T-helper 2 cell treated with Interferon-gamma antibody and Interleukin-4, amounts not matched to agents 5 μg/mL and 100 μg/mL, for 36 hours (primary cell): ENCODE results near the gene RPIA.
A peak's percentile ranks its signal among the peaks of the same experiment; 100 is the strongest.

Experiments used
- DNase-seq: peaks from one replicate; pipeline ENCODE4 v3.0.0; 2021; ENCODE audit warnings: low spot score
- H3K27ac Mint-ChIP-seq: one replicate; pipeline ENCODE4 v1.8.0; 2021; ENCODE audit warnings: mild to moderate bottlenecking, mixed read lengths
- H3K27me3 Mint-ChIP-seq: one replicate; pipeline ENCODE4 v1.8.0; 2021; ENCODE audit warnings: low read depth, mixed read lengths
- H3K36me3 Mint-ChIP-seq: one replicate; pipeline ENCODE4 v1.8.0; 2021; ENCODE audit warnings: low read depth, mixed read lengths
- H3K4me1 Mint-ChIP-seq: one replicate; pipeline ENCODE4 v1.8.0; 2021; ENCODE audit warnings: low read depth, mixed read lengths
- H3K4me3 Mint-ChIP-seq: one replicate; pipeline ENCODE4 v1.8.0; 2022; ENCODE audit warnings: mild to moderate bottlenecking, moderate library complexity, mixed read lengths
- H3K9me3 Mint-ChIP-seq: one replicate; pipeline ENCODE4 v1.8.0; 2021; ENCODE audit warnings: mixed read lengths

RPIA gene

DNA sequence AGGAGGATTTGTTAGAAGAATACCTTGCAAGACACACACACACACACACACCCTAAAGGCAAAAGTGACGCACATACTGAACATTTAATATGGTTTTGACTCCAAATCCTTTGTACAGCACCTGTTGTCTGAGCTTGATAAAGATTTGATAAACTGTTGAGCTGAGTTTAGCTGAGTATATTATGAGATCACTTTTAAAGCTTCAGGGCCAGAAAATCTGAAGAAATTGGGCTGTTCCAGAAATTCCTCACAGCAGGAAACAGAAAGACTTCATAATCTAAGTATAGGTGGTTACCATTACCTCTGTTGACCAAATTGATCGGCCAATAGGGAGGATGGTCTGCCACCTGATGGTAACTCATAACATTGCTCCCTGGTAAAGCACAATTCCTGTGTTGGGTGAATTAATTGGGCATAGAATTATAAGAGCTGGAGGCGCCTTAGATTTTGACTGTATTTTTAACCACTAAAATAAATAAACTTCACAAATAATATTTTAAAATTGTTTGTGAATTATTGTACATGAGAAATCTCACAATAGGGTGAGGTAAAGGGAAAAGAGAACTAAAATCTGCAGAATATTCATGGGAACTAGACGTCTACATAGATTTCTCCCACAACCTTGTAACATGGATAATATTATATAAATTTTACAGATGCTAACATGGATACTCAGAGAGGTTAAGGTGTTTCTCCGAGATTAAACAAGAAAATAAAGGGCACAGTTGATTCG, 21.8 kb upstream of the RPIA start:
- Mint-ChIP-seq H3K36me3 (no peaks in the 10 kb centered on the region), H3K4me3 (no peak overlapping the region), H3K4me1 (peaks cover 3% of the 10 kb centered on the region), H3K9me3 (no peaks in the 10 kb centered on the region), H3K27ac (no peak overlapping the region), H3K27me3 (no peaks in the 10 kb centered on the region)
- DNase-seq: peak; percentile 13

- DNase-seq: peak; percentile 8
Measured at GRCh38 chr2:88671786-88672427, 19.6 kb upstream of the RPIA start.

DNA sequence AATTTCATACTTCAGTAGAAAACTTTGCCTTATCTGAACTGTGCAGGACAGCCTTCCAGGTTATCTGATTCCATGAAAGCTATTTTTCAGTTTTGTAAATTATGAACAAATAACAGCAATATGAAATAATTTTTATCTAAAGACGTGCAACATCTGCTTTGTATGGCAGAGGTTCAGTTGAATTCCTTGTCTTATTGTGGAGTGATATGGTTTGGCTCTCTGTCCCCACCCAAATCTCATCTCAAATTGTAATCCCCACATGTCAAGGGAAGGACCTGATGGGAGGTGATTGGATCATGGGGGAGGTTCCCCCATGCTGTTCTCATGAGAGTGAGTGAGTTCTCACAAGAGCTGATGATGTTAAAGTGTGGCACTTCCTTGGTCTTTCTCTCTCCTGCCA, 18.1 kb upstream of the RPIA start:
- H3K4me3 Mint-ChIP-seq: no peak overlapping the region
- H3K27me3 Mint-ChIP-seq: no peaks in the 10 kb centered on the region
- no peaks in the 10 kb centered on the region for H3K9me3 Mint-ChIP-seq
- H3K4me1 Mint-ChIP-seq: peaks cover 3% of the 10 kb centered on the region
- no peak overlapping the region for H3K27ac Mint-ChIP-seq
- no peak for DNase-seq
- no peaks in the 10 kb centered on the region for H3K36me3 Mint-ChIP-seq

More at GRCh38 chr2:88671786-88672427, 19.6 kb upstream of the RPIA start:
- H3K27me3 Mint-ChIP-seq: no peaks in the 10 kb centered on the region
- H3K27ac Mint-ChIP-seq: no peak overlapping the region
- H3K4me1 Mint-ChIP-seq: peaks cover 3% of the 10 kb centered on the region
- no peaks in the 10 kb centered on the region for H3K36me3 Mint-ChIP-seq
- H3K9me3 Mint-ChIP-seq: no peaks in the 10 kb centered on the region
- H3K4me3 Mint-ChIP-seq: no peak overlapping the region

GRCh38 chr2:88680266-88680902, 11.1 kb upstream of the RPIA start:
- H3K9me3 Mint-ChIP-seq: peaks cover 31% of the 10 kb centered on the region
- no peaks in the 10 kb centered on the region for H3K36me3 Mint-ChIP-seq
- no peak overlapping the region for H3K27ac Mint-ChIP-seq
- no peaks in the 10 kb centered on the region for H3K27me3 Mint-ChIP-seq
- H3K4me1 Mint-ChIP-seq: no peaks in the 10 kb centered on the region
- DNase-seq: no peak
- no peak overlapping the region for H3K4me3 Mint-ChIP-seq

- no peaks in the 10 kb centered on the region for H3K4me1 Mint-ChIP-seq
- H3K27ac Mint-ChIP-seq: no peak overlapping the region
- peaks cover 33% of the 10 kb centered on the region for H3K9me3 Mint-ChIP-seq
- H3K27me3 Mint-ChIP-seq: no peaks in the 10 kb centered on the region
- no peaks in the 10 kb centered on the region for H3K36me3 Mint-ChIP-seq
- DNase-seq: no peak
- H3K4me3 Mint-ChIP-seq: no peak overlapping the region
Measured at GRCh38 chr2:88680916-88681315, 10.6 kb upstream of the RPIA start.

GRCh38 chr2:88683160-88684021, 8.1 kb upstream of the RPIA start:
- Mint-ChIP-seq H3K4me1 (no peaks in the 10 kb centered on the region), H3K9me3 (peaks cover 33% of the 10 kb centered on the region), H3K27me3 (no peaks in the 10 kb centered on the region), H3K27ac (no peak overlapping the region), H3K4me3 (no peak overlapping the region), H3K36me3 (peaks cover 3% of the 10 kb centered on the region)
- DNase-seq: no peak

DNA sequence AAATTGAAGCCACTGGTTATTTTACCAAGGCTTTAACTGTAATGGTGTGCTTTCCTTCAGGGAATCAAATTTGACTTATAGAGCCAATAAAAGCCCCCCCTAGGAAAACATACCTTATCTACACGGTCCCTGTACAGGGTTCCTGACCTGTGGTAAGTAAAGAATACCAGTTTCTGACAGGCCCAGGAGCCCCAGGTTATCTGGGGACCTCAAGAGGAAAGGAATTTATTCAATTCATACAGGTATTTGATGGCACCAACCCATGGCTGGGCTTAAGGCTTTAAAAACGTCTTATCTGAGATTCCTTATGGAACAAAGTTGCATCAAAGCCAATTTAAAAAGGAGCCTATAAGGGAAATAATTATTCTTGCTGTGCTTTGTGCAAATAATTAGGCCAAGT, 7.0 kb upstream of the RPIA start:
- Mint-ChIP-seq H3K4me3 (no peak overlapping the region), H3K27me3 (no peaks in the 10 kb centered on the region), H3K36me3 (peaks cover 3% of the 10 kb centered on the region), H3K9me3 (peaks cover 33% of the 10 kb centered on the region), H3K27ac (no peak overlapping the region), H3K4me1 (peaks cover under 1% of the 10 kb centered on the region)
- no peak for DNase-seq

DNA sequence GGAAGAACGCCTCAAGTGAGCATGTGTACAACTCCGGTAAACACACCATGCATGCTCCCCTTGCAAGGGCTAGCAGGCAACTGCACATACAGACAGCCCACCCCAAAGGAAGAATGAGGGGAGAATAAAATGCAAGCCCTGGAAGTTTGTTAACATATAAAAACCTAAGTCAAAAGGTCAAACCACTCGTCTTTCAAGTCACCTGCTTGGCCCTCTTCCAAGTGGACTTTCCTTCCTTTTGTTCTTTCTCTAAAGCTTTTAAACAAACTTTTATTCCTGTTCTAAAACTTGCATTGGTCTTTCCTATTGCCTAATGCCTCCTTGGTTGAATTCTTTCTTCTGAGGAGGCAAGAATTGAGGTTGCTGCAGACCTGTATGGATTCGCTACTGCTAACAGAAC, 5.2 kb upstream of the RPIA start:
- no peak for DNase-seq
- no peak overlapping the region for H3K4me3 Mint-ChIP-seq
- peaks cover 3% of the 10 kb centered on the region for H3K36me3 Mint-ChIP-seq
- no peaks in the 10 kb centered on the region for H3K27me3 Mint-ChIP-seq
- no peak overlapping the region for H3K27ac Mint-ChIP-seq
- H3K4me1 Mint-ChIP-seq: peaks cover 14% of the 10 kb centered on the region
- peaks cover 33% of the 10 kb centered on the region for H3K9me3 Mint-ChIP-seq

DNA sequence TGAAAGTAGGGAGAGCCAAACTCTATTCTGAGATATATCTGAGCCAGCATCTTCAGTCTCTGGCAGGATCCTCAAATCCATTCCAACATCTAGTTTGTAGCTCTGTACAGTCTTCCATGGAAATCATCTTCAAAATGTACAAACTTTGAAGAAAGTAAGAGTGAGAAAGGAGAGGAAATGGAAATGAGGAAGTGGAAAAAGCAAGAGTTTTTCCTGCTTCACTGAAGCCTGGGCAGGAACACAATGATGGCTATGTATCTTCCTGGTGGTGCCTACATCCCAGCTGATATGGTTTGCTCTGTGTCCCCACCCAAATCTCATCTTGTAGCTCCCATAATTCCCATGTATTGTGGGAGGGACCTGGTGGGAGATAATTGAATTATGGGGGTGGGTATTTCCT, 4.1 kb upstream of the RPIA start:
- Mint-ChIP-seq H3K36me3 (peaks cover 3% of the 10 kb centered on the region), H3K27ac (no peak overlapping the region), H3K4me3 (no peak overlapping the region), H3K9me3 (peaks cover 26% of the 10 kb centered on the region), H3K4me1 (peaks cover 18% of the 10 kb centered on the region), H3K27me3 (no peaks in the 10 kb centered on the region)
- DNase-seq: no peak

- peak overlapping the region; percentile 95 for H3K4me3 Mint-ChIP-seq
- DNase-seq: peak; percentile 51
- H3K4me1 Mint-ChIP-seq: peaks cover 31% of the 10 kb centered on the region
Measured at GRCh38 chr2:88690591-88691338, 708 bp upstream of the RPIA start.

GRCh38 chr2:88692187-88692586, 714 bp downstream of the RPIA start:
- Mint-ChIP-seq H3K27me3 (no peaks in the 10 kb centered on the region), H3K4me3 (peak overlapping the region; percentile 95), H3K27ac (peak overlapping the region; percentile 91), H3K9me3 (no peaks in the 10 kb centered on the region), H3K4me1 (peaks cover 34% of the 10 kb centered on the region), H3K36me3 (peaks cover 1% of the 10 kb centered on the region)
- DNase-seq: peak; percentile 28

More at GRCh38 chr2:88690591-88691338, 708 bp upstream of the RPIA start:
- Mint-ChIP-seq H3K27me3 (no peaks in the 10 kb centered on the region), H3K36me3 (peaks cover 3% of the 10 kb centered on the region), H3K9me3 (no peaks in the 10 kb centered on the region), H3K27ac (peak overlapping the region; percentile 85)

DNA sequence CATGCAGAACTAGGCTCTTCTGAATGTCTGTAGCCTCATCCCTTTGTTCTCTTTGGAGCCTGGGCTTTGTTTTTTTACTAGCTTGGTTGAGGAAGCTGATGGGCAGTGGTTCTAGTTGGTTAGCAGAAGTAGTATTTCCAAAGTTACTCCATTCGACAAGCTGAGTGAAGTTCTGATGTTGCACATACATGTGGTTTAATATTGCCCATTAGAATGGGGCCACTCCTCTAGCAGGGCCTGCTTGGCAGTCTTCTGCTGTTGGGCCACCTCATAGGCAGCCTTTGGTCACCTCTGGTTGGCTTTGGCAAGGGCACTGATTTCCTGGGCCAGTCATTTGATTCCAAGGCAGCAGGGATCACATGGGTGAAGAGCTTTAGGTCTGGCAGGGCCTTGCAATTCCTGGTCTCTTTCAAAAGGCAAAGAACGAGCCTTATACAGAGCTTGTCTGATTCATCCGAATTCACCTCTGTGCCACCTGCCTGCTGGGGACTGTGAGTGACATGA, 2.5 kb downstream of the RPIA start:
- Mint-ChIP-seq H3K27me3 (no peaks in the 10 kb centered on the region), H3K9me3 (no peaks in the 10 kb centered on the region), H3K4me1 (peaks cover 44% of the 10 kb centered on the region), H3K36me3 (peaks cover 3% of the 10 kb centered on the region), H3K27ac (no peak overlapping the region), H3K4me3 (peak overlapping the region; percentile 95)
- no peak for DNase-seq

- H3K27ac Mint-ChIP-seq: no peak overlapping the region
- DNase-seq: no peak
- no peak overlapping the region for H3K4me3 Mint-ChIP-seq
- H3K36me3 Mint-ChIP-seq: peaks cover 12% of the 10 kb centered on the region
- H3K4me1 Mint-ChIP-seq: peaks cover 30% of the 10 kb centered on the region
- H3K27me3 Mint-ChIP-seq: no peaks in the 10 kb centered on the region
- H3K9me3 Mint-ChIP-seq: no peaks in the 10 kb centered on the region
Measured at GRCh38 chr2:88696611-88697010, 5.1 kb downstream of the RPIA start.
